IMR-90 (cell line): ENCODE results near the gene ZNHIT2.

Experiments used
- CEBPB ChIP-seq: IDR thresholded peaks from 2 replicates; pipeline ENCODE4 v1.6.1; 2012; ENCODE audit warnings: low read depth, low read length, improper control_type of control experiment
- CHD1 ChIP-seq: IDR thresholded peaks from 2 replicates; pipeline ENCODE4 v1.6.1; 2012; ENCODE audit warnings: low read depth, low read length, improper control_type of control experiment
- CTCF ChIP-seq: conservative IDR thresholded peaks from 2 replicates; pipeline ENCODE4 v1.5.1; 2012; ENCODE audit warnings: mild to moderate bottlenecking, low read depth, low read length, improper control_type of control experiment
- FOS ChIP-seq: fragments of 150-350 bp; IDR thresholded peaks from 2 replicates; pipeline ENCODE4 v1.6.1; 2016; ENCODE audit warnings: low read depth, low read length
- MAFK ChIP-seq: IDR thresholded peaks from 2 replicates; pipeline ENCODE4 v1.6.1; 2012; ENCODE audit warnings: low read depth, low read length, improper control_type of control experiment
- MAZ ChIP-seq: IDR thresholded peaks from 2 replicates; pipeline ENCODE4 v1.6.1; 2012; ENCODE audit warnings: low read depth, mild to moderate bottlenecking, low read length, improper control_type of control experiment, moderate library complexity, borderline replicate concordance
- MXI1 ChIP-seq: IDR thresholded peaks from 2 replicates; pipeline ENCODE4 v1.6.1; 2012; ENCODE audit warnings: low read depth, mild to moderate bottlenecking, low read length, moderate library complexity, borderline replicate concordance
- POLR2A ChIP-seq: IDR thresholded peaks from 2 replicates; pipeline ENCODE4 v1.6.1; 2012; ENCODE audit warnings: mild to moderate bottlenecking, low read depth, low read length
- RAD21 ChIP-seq: IDR thresholded peaks from 2 replicates; pipeline ENCODE4 v1.6.1; 2012; ENCODE audit warnings: low read length, improper control_type of control experiment
- RCOR1 ChIP-seq: IDR thresholded peaks from 2 replicates; pipeline ENCODE4 v1.6.1; 2012; ENCODE audit warnings: mild to moderate bottlenecking, low read length, improper control_type of control experiment; ENCODE audit not compliant: insufficient replicate concordance
- USF2 ChIP-seq: fragments of 150-350 bp; IDR thresholded peaks from 2 replicates; pipeline ENCODE4 v1.6.1; 2017; ENCODE audit warnings: mild to moderate bottlenecking, antibody characterized with exemption, low read length, low read depth

- TF ChIP-seq RAD21: no peak
- TF ChIP-seq CTCF: no peak
- peak; percentile 59; the same call in 1 of the 2 replicates for TF ChIP-seq POLR2A
- no peak for TF ChIP-seq USF2
- TF ChIP-seq MAZ: no peak
- no peak for TF ChIP-seq MAFK
- no peak for TF ChIP-seq CEBPB
- no peak for TF ChIP-seq RCOR1
- TF ChIP-seq MXI1: peak; percentile 29; the same call in 1 of the 2 replicates
- TF ChIP-seq FOS: no peak
- TF ChIP-seq CHD1: no peak
Measured at GRCh38 chr11:65111744-65112545, 5.6 kb downstream of the ZNHIT2 start, which contains the start of gene TM7SF2.
